ENCODE data around the gene LRGUK.
"Not testable (repeated sequence)": the region's sequence is repeated elsewhere in the genome, so short reads cannot be mapped to it uniquely, and the experiment has no call there.

LRGUK gene

DNA sequence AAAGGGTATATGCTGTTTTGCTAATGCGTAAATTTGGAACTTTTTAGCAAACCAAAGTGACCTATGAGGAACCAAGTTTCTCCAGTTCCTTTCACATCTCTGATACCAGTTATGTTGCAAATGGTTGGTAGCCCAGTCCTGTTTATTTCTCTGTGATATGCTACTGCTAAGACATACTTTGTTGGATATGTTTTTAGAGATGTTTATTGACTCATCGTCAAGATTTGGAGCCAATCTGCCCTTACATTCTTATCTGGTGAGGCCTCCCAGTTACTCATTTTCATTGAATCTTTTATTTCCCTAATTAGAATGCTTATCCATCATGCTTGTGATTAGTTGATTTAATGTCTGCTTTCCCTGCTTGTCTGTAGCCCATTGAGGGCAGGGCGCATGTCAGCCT lies 58.9 kb downstream of the LRGUK start:
- DNase-seq (ENCODE audit: low spot score), result no peak

GRCh38 chr7:134186801-134187200 lies 59.7 kb downstream of the LRGUK start:
- DNase-seq (ENCODE audit: low spot score), result no peak

- DNase-seq (ENCODE audit: low spot score), result no peak
Measured at GRCh38 chr7:134187893-134188292, 60.8 kb downstream of the LRGUK start.

DNA sequence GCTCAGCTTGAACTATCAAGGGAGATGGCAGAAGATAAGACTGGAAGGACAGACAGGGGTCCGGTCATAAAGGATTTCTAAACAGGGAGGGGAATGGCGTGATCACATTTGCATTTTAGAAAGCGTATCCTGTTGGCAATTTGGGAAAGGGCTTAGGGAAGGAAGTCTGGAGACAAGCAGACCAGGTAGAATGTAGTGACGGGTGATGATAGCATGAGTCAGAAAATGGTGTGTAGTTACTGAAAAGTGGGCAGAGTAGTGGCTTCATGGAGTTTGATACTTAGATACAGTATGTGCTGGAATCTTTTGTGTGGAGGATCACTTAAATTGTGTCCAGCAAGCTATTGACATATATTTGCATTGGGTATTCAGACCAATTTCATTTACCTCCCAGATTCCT lies 61.2 kb downstream of the LRGUK start:
- no peak for DNase-seq (ENCODE audit: low spot score)

DNA sequence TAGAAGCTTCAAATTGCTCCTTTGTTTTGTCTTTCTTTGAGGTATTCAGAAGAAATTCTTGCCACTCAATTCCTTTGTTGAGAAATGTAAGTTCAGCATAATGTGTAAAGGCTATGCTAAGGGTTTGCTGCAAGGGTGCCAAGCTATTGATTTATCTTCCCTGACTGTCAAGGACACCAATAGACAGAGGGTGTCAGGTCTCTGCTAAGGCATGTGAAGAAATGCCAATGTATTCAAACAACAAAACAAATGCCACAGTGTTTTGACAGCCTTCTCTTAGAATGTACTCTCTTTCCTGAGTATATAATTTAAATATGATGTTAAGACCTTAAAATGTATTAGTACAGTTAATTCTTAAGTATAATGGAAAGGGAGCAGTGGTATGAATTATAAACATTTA lies 62.4 kb downstream of the LRGUK start:
- DNase-seq (ENCODE audit: low spot score), result no peak

DNA sequence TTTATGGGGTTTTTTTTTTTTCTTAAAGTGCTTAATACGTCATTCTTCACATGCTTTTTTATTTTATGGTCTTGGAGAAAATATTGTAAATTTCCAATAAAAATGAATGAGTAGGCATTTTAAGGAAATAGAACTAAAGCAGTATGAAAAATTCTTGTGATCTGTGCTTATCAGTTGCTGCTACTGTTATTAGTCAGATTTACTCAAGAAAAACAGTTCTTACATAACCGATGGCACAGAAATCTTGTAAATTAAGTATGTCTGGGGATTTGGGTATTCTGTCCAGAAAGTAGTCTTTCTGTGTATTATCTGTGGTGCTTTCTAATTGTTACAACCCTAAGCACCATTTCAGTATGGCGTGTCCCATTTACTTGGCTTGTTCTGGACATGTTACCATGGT lies 64.7 kb downstream of the LRGUK start:
- no peak for DNase-seq (ENCODE audit: low spot score)

- DNase-seq (ENCODE audit: low spot score), result no peak
Measured at GRCh38 chr7:134193240-134193639, 66.1 kb downstream of the LRGUK start.

DNA sequence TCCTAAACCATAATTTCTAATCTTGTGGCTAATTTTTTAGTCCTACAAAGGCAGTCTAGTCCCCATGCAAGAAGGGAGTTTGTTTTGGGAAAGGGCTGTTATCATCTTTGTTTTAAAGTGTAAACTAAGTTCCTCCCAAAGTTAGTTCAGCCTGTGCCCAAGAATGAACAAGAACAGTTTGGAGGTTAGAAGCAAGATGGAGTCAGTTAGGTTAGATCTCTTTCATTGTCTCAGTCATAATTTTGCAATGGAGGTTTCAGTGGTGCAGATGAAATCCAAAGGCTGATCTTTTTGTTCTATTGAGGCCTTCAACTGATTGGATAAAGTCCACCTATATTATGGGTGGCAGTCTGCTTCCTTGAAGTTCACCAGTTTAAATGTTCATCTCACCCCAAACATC lies 68.1 kb downstream of the LRGUK start:
- no peak for DNase-seq (ENCODE audit: low spot score)

- no peak for DNase-seq (ENCODE audit: low spot score)
Measured at GRCh38 chr7:134196439-134196838, 69.3 kb downstream of the LRGUK start.

DNA sequence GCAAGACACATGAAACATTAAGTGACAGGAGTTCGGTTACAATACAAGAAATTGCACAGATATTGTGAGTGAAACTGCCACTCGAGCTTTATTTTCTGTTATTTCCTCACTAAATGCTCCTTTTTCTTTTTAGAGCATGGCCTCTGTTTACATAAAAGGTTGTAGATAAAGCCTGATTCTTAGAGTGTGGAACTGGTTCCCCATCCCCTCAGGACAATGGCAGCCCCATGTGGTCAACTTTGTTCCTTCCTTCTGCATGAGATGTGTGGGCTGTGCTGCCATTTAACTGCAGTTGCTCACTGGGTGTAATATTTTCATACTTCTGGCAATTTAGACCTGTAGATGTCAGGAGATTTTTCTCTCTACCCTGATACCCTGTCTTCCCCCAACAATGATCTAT lies 70.2 kb downstream of the LRGUK start:
- DNase-seq (ENCODE audit: low spot score), result no peak

DNA sequence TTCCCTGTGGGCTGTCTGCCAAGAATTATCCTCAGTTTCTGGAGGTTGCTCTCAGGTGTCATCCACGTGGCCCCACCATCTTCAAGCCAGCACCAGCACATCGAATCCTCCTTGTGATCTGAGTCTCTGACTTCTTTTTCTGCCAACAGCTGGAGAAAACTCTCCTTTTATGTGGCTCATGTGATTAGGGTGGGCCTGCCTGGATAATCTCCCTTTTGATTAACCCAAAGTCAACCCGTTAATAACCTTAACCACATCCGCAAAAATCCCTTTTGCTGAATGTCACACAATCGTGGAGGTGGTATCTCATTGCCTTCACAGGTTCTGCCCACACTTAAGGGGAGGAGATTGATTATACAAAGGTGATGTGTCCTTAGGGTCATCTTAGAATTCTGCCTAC lies 73.8 kb downstream of the LRGUK start:
- no peak for DNase-seq (ENCODE audit: low spot score)

DNA sequence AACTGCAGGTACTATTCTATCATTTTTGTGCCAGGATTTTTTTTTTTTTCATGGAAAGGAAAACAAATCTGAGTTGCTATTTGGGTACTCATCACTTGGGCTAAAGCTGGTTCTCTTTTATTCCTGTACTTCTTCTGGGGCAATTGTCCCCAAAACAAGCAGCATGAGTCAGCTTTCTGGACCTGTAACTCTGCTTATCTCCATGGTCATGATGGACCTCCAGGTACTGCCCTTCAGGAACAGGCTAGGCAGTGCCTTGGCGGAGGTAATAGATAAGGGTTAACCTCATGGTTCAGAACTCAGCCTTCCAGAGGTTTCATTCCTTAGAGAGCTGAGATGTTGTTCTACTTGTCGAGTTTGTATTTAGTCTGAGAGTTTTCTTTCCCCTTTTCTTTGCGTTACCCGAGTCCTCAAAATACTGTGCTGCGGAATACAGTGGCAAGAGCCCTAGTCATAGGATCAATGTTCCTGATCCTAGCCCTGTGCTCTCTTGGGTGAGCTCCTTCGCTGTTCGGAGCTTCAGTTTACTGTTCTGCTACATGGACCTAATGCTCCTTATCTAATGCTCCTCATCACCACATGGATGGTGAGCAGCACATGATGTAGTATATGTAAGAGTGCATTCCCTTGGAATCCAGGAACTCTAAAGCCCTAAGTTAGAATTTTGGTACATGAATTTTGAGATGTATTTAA lies 74.6 kb downstream of the LRGUK start:
- DNase-seq (ENCODE audit: low spot score), result no peak

DNA sequence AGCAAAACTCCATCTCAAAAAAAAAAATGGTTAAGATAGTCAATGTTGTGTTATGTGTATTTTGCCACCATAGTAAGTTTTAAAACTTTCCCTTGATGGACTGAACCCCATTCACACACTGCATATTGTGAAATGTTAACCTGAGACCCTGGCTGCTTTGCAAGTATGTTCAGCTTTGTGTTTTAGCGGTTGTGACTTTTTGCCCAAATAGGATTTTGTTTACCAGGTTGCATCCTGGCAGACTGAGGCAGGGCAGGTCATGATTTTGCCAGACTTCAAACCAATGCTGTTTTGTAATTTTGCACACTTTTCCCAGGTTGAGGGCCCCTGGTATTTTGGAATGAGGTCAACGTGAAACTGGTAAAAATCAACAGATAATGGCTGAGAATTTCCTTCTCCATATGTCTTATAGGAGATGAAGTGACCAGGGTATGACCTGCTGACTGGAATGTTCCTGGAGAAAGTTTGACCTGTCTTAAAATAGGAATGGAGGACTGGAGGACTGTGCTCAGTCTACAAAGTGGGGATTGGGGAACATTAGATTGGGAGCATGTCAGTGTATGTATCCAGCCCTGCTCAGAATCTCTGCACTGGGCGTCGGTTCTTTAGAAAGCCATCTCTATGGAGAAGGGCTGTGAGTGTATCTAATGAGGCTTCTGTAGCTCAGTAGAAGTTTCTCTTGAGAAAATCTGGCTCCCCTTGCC lies 76.2 kb downstream of the LRGUK start:
- DNase-seq (ENCODE audit: low spot score), result no peak

- no peak for DNase-seq (ENCODE audit: low spot score)
Measured at GRCh38 chr7:134209322-134210015, 82.3 kb downstream of the LRGUK start.

DNA sequence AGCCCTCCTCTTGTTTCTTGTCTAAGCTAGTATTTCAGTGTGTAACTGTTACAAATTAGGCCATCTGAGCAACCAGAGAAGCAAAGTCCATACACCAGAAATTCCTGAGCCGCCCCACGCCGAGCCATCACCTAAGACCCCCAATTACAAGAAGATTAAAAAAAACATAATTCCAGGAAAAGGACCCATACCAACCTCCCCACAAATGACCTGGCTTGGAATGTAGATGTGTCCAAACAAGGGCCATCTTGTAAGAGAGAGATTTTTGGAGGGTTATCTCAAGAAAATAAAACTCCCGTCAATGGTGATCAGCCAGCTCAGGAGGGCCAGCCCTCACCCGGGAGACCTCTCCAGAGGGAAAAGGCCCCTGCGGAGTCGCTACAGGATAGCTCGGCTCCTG lies 83.1 kb downstream of the LRGUK start:
- no peak for DNase-seq (ENCODE audit: low spot score)

DNA sequence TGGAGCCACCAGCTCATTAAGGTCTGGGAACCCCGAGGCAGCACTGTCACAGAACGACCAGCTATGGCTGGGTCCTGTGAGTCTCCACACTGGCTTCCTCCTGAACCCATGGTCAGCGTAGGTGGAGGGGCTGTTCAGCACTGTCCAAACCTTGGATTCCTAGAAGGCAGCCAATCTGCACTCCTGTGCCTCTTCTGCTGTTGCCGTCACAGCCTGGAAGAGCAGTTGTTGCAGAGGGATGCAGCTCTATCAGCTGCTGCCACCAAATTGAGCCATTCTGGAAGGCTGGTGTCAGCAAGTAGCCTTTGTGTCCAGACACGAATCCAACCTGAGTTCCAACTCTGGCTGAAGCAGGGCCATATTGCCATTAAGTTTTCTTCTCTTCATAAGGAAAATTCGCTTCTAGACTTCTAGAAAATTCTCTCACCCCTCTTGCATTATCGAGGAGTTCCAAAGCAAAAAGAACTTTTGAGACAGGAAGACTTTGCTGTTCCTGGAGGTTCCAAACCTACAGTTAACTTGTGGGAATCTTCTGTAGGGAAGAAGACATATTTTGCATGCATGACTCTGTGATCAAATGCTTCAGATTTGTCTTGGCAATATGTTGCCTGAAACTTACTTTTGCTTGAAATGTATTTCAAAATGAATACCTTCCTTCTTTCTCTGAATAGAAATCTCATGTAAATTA lies 84.0 kb downstream of the LRGUK start:
- DNase-seq (ENCODE audit: low spot score), result no peak

DNA sequence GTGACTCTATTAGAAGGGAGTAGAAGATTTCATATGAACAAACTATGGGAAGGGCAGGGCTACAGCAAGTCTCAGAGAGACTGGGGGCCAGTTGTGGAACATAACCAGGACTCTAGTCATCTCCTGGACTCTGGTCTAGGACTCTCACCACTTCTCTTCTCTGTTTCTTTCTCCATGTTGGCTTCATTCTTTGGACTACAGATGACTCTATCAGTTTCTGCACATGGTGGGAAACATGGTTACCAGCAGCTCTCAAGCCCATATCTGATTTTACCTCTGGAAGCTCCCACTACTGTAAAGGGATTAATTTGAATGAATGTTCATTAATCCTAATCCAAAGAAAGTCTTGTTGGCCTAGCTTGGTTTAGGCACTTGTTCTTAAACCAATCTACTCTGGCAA lies 84.7 kb downstream of the LRGUK start:
- DNase-seq (ENCODE audit: low spot score), result no peak

DNA sequence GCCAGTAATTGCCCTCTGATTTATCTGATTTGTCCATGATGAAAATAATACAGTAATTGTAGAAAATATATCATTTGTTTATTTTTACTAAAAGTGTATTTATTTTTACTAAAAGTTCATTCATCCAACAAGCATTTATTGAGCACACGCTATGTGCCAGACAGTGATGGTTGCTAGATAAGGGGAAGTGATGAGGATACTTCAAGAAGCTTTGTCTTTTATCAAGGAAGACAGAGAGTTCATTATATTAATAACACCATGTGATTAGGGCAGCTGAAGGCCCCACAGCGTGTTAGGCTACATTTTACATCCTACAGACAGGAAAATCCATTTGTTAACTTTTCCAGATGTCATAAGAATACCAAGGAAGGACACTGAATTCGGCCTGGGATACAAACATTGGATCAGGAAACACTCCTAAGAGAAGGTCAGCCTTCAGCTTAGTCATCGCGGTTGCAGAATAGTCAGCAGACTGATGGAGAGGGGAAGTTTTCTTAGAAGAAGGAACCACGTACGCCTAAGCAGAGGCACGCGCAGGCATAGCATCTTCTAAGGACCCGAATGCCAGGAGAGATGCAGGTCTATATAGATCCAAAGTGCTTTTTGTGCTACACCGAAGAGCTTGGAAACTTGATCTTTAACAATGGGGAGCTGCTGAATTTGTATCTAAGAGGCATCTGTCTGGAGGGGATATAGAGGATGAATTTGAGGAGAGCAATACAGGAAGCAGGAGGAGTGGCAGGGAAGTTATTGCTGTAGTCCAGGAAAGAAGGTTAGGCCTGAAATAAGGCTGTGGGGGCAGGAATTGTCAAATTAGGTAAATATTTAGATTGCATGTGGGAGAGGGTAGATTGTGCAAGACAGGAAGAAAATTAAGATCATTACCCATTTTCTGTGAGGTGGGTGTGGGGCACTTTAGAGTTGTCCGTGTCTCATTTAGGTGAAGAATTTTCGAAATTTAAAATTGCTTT lies 85.7 kb downstream of the LRGUK start:
- peak; percentile 55 for DNase-seq (ENCODE audit: low spot score)

DNA sequence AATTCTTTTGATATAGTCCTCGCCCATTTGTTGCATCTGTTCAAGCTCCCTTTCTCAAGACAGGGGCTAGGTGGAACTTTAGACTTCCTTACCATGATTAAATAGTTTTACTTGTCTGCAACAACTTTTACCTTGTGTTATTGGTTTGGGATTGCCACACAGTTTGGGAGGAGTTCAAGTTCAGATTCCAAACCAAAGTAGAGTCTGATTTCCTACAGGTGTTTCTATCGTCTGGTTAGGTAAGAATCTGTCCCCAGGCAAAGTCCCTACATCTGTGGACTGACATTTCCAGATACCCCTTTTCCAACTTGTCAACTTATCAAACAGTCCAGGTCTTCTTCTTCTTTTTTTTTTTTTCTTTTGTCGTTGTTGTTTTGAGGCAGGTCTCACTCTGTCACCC lies 93.1 kb downstream of the LRGUK start:
- no peak for DNase-seq (ENCODE audit: low spot score)

DNA sequence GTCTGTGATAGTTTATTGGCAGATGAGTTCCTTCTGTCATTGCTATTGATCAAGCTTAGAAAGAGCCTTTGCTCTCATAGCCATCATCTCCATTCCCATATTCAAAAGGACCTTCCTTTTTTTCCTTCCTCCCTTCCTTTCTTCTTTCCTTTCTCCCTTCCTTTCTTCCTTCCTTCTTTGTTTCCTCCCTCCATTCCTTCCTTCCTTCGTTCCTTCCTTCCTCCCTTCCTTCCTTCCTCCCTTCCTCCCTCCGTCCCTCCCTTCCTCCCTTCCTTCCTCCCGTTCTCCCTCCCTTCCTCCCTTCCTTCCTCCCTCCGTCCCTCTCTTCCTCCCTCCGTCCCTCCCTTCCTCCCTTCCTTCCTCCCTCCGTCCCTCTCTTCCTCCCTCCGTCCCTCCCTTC lies 104.2 kb downstream of the LRGUK start:
- DNase-seq (ENCODE audit: low spot score), result not testable (repeated sequence)

GRCh38 chr7:134234216-134234615 lies 107.1 kb downstream of the LRGUK start:
- no peak for DNase-seq (ENCODE audit: low spot score)

- no peak for DNase-seq (ENCODE audit: low spot score)
Measured at GRCh38 chr7:134245253-134245652, 118.1 kb downstream of the LRGUK start.

All from kidney capillary endothelial cell (primary cell).